IPS-18c (cell line): Measurements from ENCODE around the gene ATMIN.

Source experiments
- H3K4me3 ChIP-seq: 2 replicates; pipeline ENCODE4 v1.7.0; 2013; ENCODE audit warnings: low read depth, mild to moderate bottlenecking, low read length, moderate library complexity; ENCODE audit not compliant: insufficient read depth
- H3K9me3 ChIP-seq: one replicate; pipeline ENCODE4 v1.6.1; 2013; ENCODE audit warnings: mild to moderate bottlenecking, low read length, moderate library complexity; ENCODE audit not compliant: control insufficient read depth, insufficient read depth

Gene ATMIN

GRCh38 chr16:81003610-81004460 lies 31.8 kb upstream of the ATMIN start:
- Histone ChIP-seq H3K4me3 (no peak overlapping the region), H3K9me3 (no peaks in the 10 kb centered on the region)

- Histone ChIP-seq H3K4me3 (no peak overlapping the region), H3K9me3 (no peaks in the 10 kb centered on the region)
These were observed 30.8 kb upstream of the ATMIN start for GRCh38 chr16:81004646-81005353.

DNA sequence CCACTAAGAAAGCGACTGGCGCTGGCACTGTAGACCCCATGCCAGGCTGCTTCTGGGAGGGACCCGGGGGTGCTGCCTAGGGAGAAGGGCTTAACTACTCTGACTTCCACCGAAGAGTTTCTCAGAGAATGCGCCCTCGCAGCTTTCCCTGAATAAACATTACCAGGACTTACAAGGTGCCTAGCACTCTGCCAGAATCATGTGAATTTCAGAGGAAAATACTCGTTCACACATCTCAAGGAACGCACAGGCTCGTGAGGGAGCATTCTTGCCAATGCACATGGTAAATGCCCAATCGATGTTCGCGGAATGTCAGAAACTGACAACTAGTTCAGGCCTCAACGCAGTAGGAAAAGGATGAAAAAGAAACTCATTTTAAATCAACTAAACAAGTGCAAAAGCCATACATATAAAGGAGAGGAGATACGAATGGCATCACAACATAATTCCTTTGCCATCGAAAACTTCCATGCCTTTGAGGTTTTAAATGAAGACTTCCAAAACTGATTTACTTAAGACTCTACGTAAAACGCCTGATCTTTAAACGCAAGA lies 30.0 kb upstream of the ATMIN start:
- Histone ChIP-seq H3K9me3 (no peaks in the 10 kb centered on the region), H3K4me3 (peak overlapping the region; percentile 98)

GRCh38 chr16:81006211-81006812 lies 29.3 kb upstream of the ATMIN start:
- Histone ChIP-seq H3K9me3 (no peaks in the 10 kb centered on the region), H3K4me3 (peak overlapping the region; percentile 98)

GRCh38 chr16:81006813-81007695 lies 28.6 kb upstream of the ATMIN start, which contains the start of the genes CENPN and CMC2:
Gene CENPN, plus strand, starts transcription at chr16:81007214. Its CDS starts 4,726 bp downstream, at chr16:81011940.
Gene CMC2, minus strand, starts transcription at chr16:81006885. Its CDS starts 9,491 bp downstream, at chr16:80997394.
- no peaks in the 10 kb centered on the region for H3K9me3 ChIP-seq
- H3K4me3 ChIP-seq = peak within 1 kb of the TSS; percentile 98

DNA sequence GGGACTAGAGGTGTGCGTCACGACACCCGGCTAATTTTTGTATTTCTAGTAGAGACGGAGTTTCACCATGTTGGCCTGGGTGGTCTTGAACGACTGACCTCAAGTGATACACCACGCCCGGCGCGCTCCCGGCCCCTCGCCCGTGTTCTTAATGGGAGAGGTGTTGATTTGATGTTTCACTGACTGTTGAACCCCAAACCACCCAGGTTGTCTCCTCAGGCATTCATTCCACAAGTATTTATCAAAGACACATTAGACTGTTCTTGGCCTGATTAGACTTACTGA lies 27.2 kb upstream of the ATMIN start:
- Histone ChIP-seq H3K4me3 (no peak overlapping the region; the same call in 1 of the 2 replicates), H3K9me3 (no peaks in the 10 kb centered on the region)

- Histone ChIP-seq H3K4me3 (no peak overlapping the region), H3K9me3 (no peaks in the 10 kb centered on the region)
These were observed 22.7 kb upstream of the ATMIN start for GRCh38 chr16:81012974-81013373.

DNA sequence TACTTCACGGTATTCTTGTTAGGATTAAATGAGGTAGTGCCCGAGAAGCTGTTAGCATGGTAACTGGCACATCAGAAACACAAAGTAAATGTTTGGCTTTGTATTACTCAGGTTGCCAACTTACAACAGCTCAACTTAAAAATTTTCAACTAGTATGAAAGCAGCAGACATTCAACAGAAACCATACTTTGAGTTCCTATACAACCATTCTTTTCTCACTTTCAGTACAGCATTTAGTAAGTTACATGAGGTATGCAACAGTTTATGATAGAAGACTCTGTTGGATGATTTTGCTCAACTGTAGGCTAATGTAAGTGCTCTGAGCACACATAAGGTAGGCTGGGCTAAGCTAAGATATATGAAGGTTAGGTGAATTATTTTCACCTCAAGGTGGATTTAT lies 21.0 kb upstream of the ATMIN start:
- Histone ChIP-seq H3K4me3 (no peak overlapping the region), H3K9me3 (no peaks in the 10 kb centered on the region)

DNA sequence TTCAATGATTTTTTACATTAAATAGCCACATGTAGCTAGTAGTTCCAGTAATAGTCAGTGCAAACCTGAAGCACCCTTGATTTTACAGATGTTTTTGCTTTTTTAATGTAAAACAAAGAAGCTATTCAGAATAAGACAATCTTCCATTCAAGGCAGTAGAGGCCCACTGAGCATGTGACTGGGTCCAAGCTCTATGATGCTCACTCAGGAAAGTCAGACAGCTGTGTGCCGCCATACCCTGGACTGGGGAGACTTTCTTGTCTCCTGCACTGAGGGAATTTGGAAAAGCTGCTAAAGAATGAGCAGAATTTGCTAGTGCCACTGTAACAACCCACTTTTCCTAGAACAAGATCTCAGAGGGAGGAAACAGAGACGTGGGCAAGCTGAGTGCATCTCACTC lies 17.1 kb upstream of the ATMIN start:
- no peaks in the 10 kb centered on the region for H3K9me3 ChIP-seq
- H3K4me3 ChIP-seq = no peak overlapping the region

GRCh38 chr16:81026429-81026828 lies 9.2 kb upstream of the ATMIN start:
- no peaks in the 10 kb centered on the region for H3K9me3 ChIP-seq
- no peak overlapping the region for H3K4me3 ChIP-seq

DNA sequence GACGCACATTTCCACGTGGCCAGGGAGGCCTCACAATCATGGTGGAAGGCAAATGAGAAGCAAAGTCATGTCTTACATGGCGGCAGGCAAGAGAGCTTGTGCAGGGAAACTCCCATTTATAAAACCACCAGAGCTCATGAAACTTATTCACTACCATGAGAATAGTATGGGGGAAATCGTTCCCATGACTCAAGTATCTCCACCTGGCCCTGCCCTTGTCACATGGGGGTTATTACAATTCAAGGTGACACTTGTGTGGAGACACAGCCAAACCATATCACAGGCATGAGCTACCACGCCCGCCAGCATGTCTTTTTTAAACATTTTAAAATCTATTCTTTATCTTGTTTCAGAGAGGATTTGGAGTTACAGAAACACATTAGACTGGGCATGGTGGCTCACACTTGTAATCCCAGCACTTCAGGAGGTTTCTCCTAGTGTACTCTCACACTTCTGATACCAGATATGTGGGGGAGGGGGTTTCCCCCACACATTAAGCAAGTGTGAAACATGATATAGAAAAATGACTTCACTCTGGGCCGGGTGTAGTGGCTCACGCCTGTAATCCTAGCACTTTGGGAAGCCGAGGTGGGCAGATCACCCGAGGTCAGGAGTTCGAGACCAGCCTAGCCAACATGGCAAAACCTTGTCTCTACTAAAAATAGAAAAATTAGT lies 5.6 kb upstream of the ATMIN start:
- Histone ChIP-seq H3K4me3 (no peak overlapping the region), H3K9me3 (no peaks in the 10 kb centered on the region)

GRCh38 chr16:81035975-81036750 lies 521 bp downstream of the ATMIN start:
- Histone ChIP-seq H3K9me3 (no peaks in the 10 kb centered on the region), H3K4me3 (peak overlapping the region; percentile 47)

DNA sequence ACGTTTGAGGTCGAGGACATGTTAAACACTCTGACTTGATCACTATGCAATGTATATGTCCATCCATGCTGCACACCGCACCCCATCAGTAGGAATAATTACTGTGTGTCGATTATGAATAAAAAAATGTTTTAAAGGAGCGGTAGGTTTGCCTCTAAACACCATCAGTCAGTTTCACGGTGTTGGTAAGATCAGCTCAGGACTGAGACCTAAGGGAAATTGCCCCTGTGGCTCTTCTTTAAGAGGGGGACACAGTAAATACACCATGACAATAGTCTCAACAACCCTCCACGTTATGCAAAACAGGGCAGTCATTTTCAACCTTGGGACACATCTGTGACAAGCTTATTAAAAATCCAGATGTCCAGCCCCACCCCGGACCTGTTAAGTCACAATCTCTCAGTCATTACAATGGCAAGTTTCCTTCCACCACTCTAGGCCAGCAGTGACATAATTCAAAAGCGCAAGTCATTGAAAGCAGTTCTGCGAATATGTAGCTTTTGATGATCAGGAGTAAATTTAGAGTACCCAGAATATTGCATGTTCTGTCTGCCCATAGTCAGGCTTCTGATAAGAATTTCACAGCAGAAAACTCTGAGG lies 1.2 kb downstream of the ATMIN start:
- Histone ChIP-seq H3K9me3 (no peaks in the 10 kb centered on the region), H3K4me3 (peak overlapping the region; percentile 47)

DNA sequence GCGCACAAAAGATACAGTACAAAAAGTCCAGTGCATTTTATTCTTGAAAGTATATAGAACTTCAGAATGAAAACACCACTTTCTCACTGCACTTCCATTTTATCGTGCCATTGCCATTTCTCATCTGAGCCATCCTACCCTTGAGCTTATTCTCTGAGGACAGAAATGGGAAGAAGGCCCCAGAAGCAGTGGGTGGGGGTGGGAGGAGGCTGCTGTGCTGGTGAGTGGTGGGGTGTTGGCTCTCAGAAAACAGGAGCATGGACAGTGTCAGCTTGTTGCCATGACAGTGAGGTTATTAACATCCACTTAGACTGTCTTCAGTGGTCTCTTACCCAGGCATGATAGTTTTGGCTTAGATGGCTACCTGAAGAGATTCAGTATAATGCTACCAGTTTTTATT lies 4.5 kb downstream of the ATMIN start:
- H3K9me3 ChIP-seq = no peaks in the 10 kb centered on the region
- H3K4me3 ChIP-seq = no peak overlapping the region

DNA sequence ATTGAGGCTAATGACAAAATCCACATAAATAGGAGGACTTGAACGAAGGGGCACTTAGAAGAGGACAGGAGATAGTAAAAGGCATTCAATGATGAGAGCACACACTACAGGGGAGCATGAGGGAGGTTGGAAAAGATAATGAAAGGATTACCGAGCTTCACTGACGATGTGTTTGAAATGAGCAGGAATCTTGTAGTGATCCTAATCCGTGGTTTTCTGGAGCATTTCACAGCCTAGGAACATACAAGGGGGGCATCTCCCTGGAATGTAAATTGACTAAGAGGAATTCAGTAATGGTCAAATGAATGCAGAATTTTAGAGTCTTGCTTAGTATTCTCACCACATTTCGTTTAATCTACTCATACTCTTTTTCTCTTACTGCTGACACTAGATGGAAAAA lies 5.2 kb downstream of the ATMIN start:
- no peak overlapping the region for H3K4me3 ChIP-seq
- H3K9me3 ChIP-seq = no peaks in the 10 kb centered on the region
